ENCODE results near the gene NAALADL2. TPM values are rescaled to one million over a fixed set of nuclear protein-coding genes. Genes with fewer than 3 reads are reported as not detected.

NAALADL2 gene
- total and polyA plus RNA-seq, 9 of the 15 experiments (the other 6 are each of a cell fraction or from before 2014, with no cell fraction given): 0.29 to 1.1 (median 0.79) TPM; not detected in 1

GRCh38 chr3:174907628-174908407 lies 48.7 kb downstream of the NAALADL2 start:
- no TSS peak for BruUV-seq (replicated peaks)

More at GRCh38 chr3:174907628-174908407, 48.7 kb downstream of the NAALADL2 start:
- FAIRE-seq (no peak), DNase-seq (ENCODE audit: extremely low read depth in 1 of 4, low spot score in 3 of 4) (no peak), ATAC-seq (no peak)
- Histone ChIP-seq H3K27ac (ENCODE audit: extremely low read depth, low read depth, low read length) (no peak overlapping the region), H3K4me2 (ENCODE audit: insufficient read depth, low read length) (no peak overlapping the region), H3K36me3 (ENCODE audit: control insufficient read depth, insufficient read depth, low read length) (no peaks in the 10 kb centered on the region), H3K4me1 (replicated peaks in 1 of 2; ENCODE audit: control insufficient read depth in 2 of 2, insufficient read depth in 2 of 2, low read length in 2 of 2) (no peaks in the 10 kb centered on the region), H3K4me3 (no peak overlapping the region), H3K27me3 (ENCODE audit: control insufficient read depth in 2 of 2, insufficient read depth in 2 of 2, low read length in 2 of 2) (no peaks in the 10 kb centered on the region), H2AFZ (ENCODE audit: low read depth, low read length) (no peak overlapping the region), H4K20me1 (replicated peaks; ENCODE audit: control insufficient read depth, insufficient read depth, low read length) (no peaks in the 10 kb centered on the region), H3K9ac (ENCODE audit: insufficient read depth in 1 of 2, low read depth in 2 of 2, low read length in 2 of 2) (no peak overlapping the region), H3K79me2 (ENCODE audit: control insufficient read depth, insufficient read depth, low read length) (no peaks in the 10 kb centered on the region), H3K9me1 (ENCODE audit: control insufficient read depth, insufficient read depth, low read length) (no peaks in the 10 kb centered on the region), H3K9me3 (replicated peaks; ENCODE audit: control insufficient read depth, insufficient read depth, low read depth, low read length) (no peaks in the 10 kb centered on the region)
- intact Hi-C loops (cut with micrococcal nuclease) (no loop called here), in situ Hi-C loops (cut with MboI) (no loop called here)
- ChIA-PET POLR2A (no interaction called here), CTCF (ENCODE audit: low intra/inter-chr PET ratio) (no interaction called here)
- 0% methylated on average over 4 of the region's 4 CpGs for WGBS (ENCODE audit: insufficient coverage, low coverage, missing lambda C conversion rate)
- TF ChIP-seq PCBP1 (IDR thresholded peaks at IDR 0.05; ENCODE audit: low read depth, low read length, poor library complexity, severe bottlenecking) (no peak), ELF2 (CRISPR knock-in tag; IDR thresholded peaks at IDR 0.05) (no peak), KAT7 (CRISPR knock-in tag; IDR thresholded peaks at IDR 0.05; ENCODE audit: borderline replicate concordance) (no peak), ZNF146 (CRISPR knock-in tag; IDR thresholded peaks at IDR 0.05; ENCODE audit: unreplicated experiment) (no peak), ARNT (IDR thresholded peaks at IDR 0.05) (no peak), ZNF324 (CRISPR knock-in tag; IDR thresholded peaks at IDR 0.05) (no peak), SUPT5H (IDR thresholded peaks at IDR 0.05) (no peak), ATF2 (CRISPR knock-in tag; IDR thresholded peaks at IDR 0.05) (no peak), FOXA3 (CRISPR knock-in tag; conservative IDR thresholded peaks at IDR 0.05 in 1 of 2, IDR thresholded peaks at IDR 0.05 in 1 of 2) (no peak), ZNF778 (CRISPR knock-in tag; IDR thresholded peaks at IDR 0.05) (no peak), FOSL1 (tag; conservative IDR thresholded peaks at IDR 0.05) (no peak)
